ENCODE results near the gene CERS6. TPM values are rescaled to one million over a fixed set of nuclear protein-coding genes. Genes with fewer than 3 reads are reported as not detected.

The CERS6 gene
- total RNA-seq, 1 donor from 2014 or later = 30.9 TPM

- no peaks in the 10 kb centered on the region for H3K9me3 Mint-ChIP-seq (ENCODE audit: unreplicated experiment)
- TF ChIP-seq CTCF (IDR thresholded peaks at IDR 0.05) = no peak
- H3K4me1 Mint-ChIP-seq (ENCODE audit: unreplicated experiment) = peaks cover 19% of the 10 kb centered on the region
These were observed 112.6 kb downstream of the CERS6 start for GRCh38 chr2:168568476-168569267.

GRCh38 chr2:168571061-168571460, 115.0 kb downstream of the CERS6 start:
- H3K4me1 Mint-ChIP-seq (ENCODE audit: unreplicated experiment) = peaks cover 23% of the 10 kb centered on the region
- H3K9me3 Mint-ChIP-seq (ENCODE audit: unreplicated experiment) = no peaks in the 10 kb centered on the region
- no peaks in the 10 kb centered on the region for H3K27me3 Mint-ChIP-seq (ENCODE audit: unreplicated experiment)
- peaks cover 3% of the 10 kb centered on the region for H3K36me3 Mint-ChIP-seq (ENCODE audit: unreplicated experiment)
- no peak for DNase-seq (ENCODE audit: extremely low spot score, unreplicated experiment)
- no peak for TF ChIP-seq CTCF (IDR thresholded peaks at IDR 0.05)
- H3K4me3 Mint-ChIP-seq (ENCODE audit: unreplicated experiment) = no peak overlapping the region
- H3K27ac Mint-ChIP-seq (ENCODE audit: unreplicated experiment) = no peak overlapping the region

More at GRCh38 chr2:168568476-168569267, 112.6 kb downstream of the CERS6 start:
- DNase-seq (ENCODE audit: extremely low spot score, unreplicated experiment) = no peak
- Mint-ChIP-seq H3K27me3 (ENCODE audit: unreplicated experiment) (no peaks in the 10 kb centered on the region), H3K36me3 (ENCODE audit: unreplicated experiment) (peaks cover 9% of the 10 kb centered on the region), H3K4me3 (ENCODE audit: unreplicated experiment) (no peak overlapping the region), H3K27ac (ENCODE audit: unreplicated experiment) (no peak overlapping the region)

- no peak for DNase-seq (ENCODE audit: extremely low spot score, unreplicated experiment)
- no peak overlapping the region for H3K27ac Mint-ChIP-seq (ENCODE audit: unreplicated experiment)
- TF ChIP-seq CTCF (IDR thresholded peaks at IDR 0.05) = no peak
These were observed 117.2 kb downstream of the CERS6 start for GRCh38 chr2:168573128-168573903.

GRCh38 chr2:168574856-168575630, 119.0 kb downstream of the CERS6 start:
- no peak for TF ChIP-seq CTCF (IDR thresholded peaks at IDR 0.05)
- Mint-ChIP-seq H3K27ac (ENCODE audit: unreplicated experiment) (peak overlapping the region; percentile 29), H3K27me3 (ENCODE audit: unreplicated experiment) (no peaks in the 10 kb centered on the region), H3K36me3 (ENCODE audit: unreplicated experiment) (peaks cover under 1% of the 10 kb centered on the region), H3K9me3 (ENCODE audit: unreplicated experiment) (no peaks in the 10 kb centered on the region), H3K4me1 (ENCODE audit: unreplicated experiment) (peaks cover 22% of the 10 kb centered on the region), H3K4me3 (ENCODE audit: unreplicated experiment) (no peak overlapping the region)
- no peak for DNase-seq (ENCODE audit: extremely low spot score, unreplicated experiment)

More at GRCh38 chr2:168573128-168573903, 117.2 kb downstream of the CERS6 start:
- no peaks in the 10 kb centered on the region for H3K9me3 Mint-ChIP-seq (ENCODE audit: unreplicated experiment)
- no peaks in the 10 kb centered on the region for H3K27me3 Mint-ChIP-seq (ENCODE audit: unreplicated experiment)
- no peak overlapping the region for H3K4me3 Mint-ChIP-seq (ENCODE audit: unreplicated experiment)
- H3K4me1 Mint-ChIP-seq (ENCODE audit: unreplicated experiment) = peaks cover 23% of the 10 kb centered on the region
- peaks cover 3% of the 10 kb centered on the region for H3K36me3 Mint-ChIP-seq (ENCODE audit: unreplicated experiment)
